Subcutaneous abdominal adipose tissue (tissue), 5 donors: ENCODE data around the gene TMPRSS4.

Source experiments
- H3K27ac ChIP-seq: one replicate; pipeline ENCODE4 v1.7.0; 2013; ENCODE audit warnings: low read depth, mild to moderate bottlenecking, inconsistent platforms, low read length, moderate library complexity
- H3K27me3 ChIP-seq, 5 donors: one replicate each; pipeline ENCODE4 v1.7.0; 2013; ENCODE audit warnings: low read length in 5 of 5, inconsistent platforms in 1 of 5; ENCODE audit not compliant: control insufficient read depth in 5 of 5, insufficient read depth in 4 of 5
- H3K36me3 ChIP-seq, 5 donors: one replicate each; pipeline ENCODE4 v1.7.0; 2013; ENCODE audit warnings: low read length in 5 of 5; ENCODE audit not compliant: control insufficient read depth in 5 of 5, insufficient read depth in 5 of 5
- H3K4me1 ChIP-seq, 5 donors: one replicate each; pipeline ENCODE4 v1.7.0; 2013; ENCODE audit warnings: low read length in 5 of 5, mild to moderate bottlenecking in 3 of 5, moderate library complexity in 1 of 5; ENCODE audit not compliant: control insufficient read depth in 5 of 5, insufficient read depth in 5 of 5
- H3K4me3 ChIP-seq, 5 donors: one replicate each; pipeline ENCODE4 v1.7.0; 2013; ENCODE audit warnings: low read length in 5 of 5, low read depth in 1 of 5
- H3K9ac ChIP-seq, 5 donors: one replicate each; pipeline ENCODE4 v1.7.0; 2013; ENCODE audit warnings: low read length in 5 of 5, mild to moderate bottlenecking in 4 of 5, moderate library complexity in 3 of 5
- H3K9me3 ChIP-seq, 5 donors: one replicate each; pipeline ENCODE4 v1.7.0; 2013; ENCODE audit warnings: low read length in 5 of 5; ENCODE audit not compliant: control insufficient read depth in 5 of 5
- donor health status: healthy.
- donor health status: healthy.
- donor health status: healthy.
- donor health status: healthy.
- donor health status: healthy.

TMPRSS4 gene

DNA sequence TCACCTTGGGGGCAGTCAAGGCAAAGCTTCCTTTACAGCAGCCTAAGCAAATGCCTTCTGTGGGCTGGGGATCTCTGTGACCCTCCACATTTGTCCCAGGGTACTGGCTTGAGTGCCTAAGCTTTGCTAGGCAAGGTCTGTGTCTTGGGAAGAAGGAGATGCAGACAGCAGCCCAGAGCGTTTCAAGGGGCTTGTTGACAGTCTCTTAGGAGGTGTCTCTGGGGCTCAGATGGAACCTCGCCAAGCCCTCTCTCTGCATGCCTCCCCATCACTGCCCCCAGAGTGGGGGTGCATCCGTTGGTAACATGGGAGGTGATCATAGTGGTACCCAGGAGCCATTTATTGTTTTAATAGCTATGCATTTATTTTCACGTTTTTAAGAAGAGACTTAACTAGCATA, 29.1 kb upstream of the TMPRSS4 start:
- Histone ChIP-seq H3K4me3 (no peak overlapping the region), H3K9me3 (no peaks in the 10 kb centered on the region), H3K9ac (no peak overlapping the region), H3K36me3 (no peaks in the 10 kb centered on the region), H3K4me1 (peaks cover 0 to 7% (median 4%) of the 10 kb centered on the region in 5 donors), H3K27me3 (peaks cover 0 to 6% (median 0%) of the 10 kb centered on the region in 5 donors), H3K27ac (no peak overlapping the region)

DNA sequence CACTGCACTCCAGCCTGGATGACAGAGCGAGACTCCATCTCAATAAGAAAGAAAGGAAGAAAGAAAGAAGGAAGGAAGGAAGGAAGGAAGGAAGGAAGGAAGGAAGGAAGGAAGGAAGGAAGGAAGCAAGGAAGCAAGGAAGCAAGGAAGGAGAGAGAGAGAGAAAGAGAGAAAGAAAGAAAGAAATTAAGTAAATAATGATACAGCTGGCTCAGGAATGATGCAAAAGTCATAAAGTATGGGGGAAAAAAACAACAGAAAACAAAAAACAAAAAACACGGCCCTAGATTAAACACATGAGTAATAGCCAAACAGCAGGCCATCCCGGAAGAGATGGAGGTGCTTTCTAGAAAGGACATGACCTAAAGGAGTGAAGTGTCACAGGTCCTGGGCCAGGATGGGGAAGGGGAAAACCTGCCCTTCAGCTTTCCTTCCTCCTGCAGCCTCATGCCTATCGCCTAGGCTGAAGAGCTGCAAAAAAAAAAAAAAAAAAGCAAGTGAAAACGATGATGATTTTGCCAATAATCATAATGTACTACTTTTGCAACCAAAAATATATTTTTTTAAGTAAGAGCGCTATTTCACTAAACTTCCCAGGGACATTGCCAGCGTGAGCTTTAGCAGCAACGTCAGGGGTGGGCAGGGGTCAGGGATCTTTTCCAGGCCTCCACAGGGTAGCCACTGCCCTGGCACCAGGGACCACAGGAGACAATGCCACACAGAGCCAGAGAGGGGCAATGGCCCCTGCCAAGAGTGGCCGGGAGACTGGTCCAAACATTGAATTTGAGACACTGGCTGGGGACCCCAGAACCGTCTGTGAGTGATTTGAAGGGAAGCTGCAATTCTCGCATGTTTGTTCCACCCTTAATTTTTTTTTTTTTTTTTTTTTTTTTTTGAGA, 28.2 kb upstream of the TMPRSS4 start:
- Histone ChIP-seq H3K9me3 (no peaks in the 10 kb centered on the region), H3K4me1 (peaks cover 0 to 10% (median 5%) of the 10 kb centered on the region in 5 donors), H3K27me3 (peaks cover 0 to 6% (median 0%) of the 10 kb centered on the region in 5 donors), H3K4me3 (no peak overlapping the region), H3K9ac (no peak overlapping the region), H3K27ac (no peak overlapping the region), H3K36me3 (no peaks in the 10 kb centered on the region)

DNA sequence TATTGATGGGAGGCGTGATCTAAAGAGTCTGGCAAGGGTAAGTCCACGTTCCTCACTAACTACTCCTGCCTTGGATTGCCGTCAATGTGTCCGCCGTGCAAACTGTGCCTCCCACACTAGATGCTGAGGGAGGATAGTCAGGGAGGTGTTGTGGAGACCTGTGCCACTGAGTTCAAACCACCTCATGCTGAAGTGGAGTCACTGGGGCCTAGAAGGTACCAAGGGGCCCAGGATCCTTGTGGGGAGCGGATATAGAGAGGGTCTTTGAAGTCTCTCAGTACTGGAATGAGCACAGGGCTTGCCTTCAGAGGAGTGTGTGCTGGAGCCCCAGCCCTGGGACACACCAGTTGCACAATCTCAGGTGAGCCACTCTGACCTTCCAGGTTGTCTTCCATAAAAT, 27.1 kb upstream of the TMPRSS4 start:
- H3K36me3 ChIP-seq: no peaks in the 10 kb centered on the region

DNA sequence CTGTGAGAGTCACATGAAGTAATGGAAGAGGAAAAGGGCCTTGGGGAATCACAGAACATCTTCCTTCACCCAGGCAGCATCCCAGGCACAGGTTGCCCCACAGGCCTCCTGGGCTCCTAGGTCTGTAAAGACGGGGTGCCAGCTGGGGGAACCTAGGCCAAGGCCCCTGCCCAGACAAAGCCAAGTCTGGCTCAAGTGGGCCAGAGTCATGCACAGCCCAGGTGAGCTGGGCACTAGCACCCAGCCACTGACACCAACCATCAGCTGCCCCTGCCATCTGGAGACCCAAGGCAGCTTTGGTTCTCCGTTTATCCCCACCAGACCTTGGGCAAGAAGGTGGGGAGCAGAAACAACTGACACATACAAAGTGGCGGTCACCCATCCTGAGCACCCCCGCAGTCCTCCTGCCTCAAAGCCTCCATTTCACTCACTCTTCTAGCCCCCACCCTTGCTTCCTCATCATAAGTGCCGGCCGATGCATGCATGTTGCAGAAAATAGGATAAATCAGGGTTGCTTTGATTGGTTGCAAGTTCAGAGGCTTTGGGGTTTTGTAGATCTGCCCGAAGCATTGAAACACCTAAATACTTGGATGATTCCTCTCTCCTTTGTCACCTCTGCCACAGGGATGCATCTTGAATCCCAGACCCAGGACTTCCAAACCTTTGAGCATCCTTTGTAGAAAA, 26.5 kb upstream of the TMPRSS4 start:
- no peak overlapping the region for H3K27ac ChIP-seq
- H3K9me3 ChIP-seq: no peaks in the 10 kb centered on the region
- H3K4me1 ChIP-seq: peaks cover 0 to 10% (median 5%) of the 10 kb centered on the region in 5 donors
- peaks cover 0 to 6% (median 0%) of the 10 kb centered on the region in 5 donors for H3K27me3 ChIP-seq
- no peak overlapping the region for H3K4me3 ChIP-seq
- no peak overlapping the region for H3K9ac ChIP-seq
- H3K36me3 ChIP-seq: no peaks in the 10 kb centered on the region

More for the DNA sequence above, 27.1 kb upstream of the TMPRSS4 start:
- Histone ChIP-seq H3K4me3 (no peak overlapping the region), H3K9me3 (no peaks in the 10 kb centered on the region), H3K27me3 (peaks cover 0 to 6% (median 0%) of the 10 kb centered on the region in 5 donors), H3K4me1 (peaks cover 0 to 10% (median 5%) of the 10 kb centered on the region in 5 donors), H3K9ac (no peak overlapping the region), H3K27ac (no peak overlapping the region)

DNA sequence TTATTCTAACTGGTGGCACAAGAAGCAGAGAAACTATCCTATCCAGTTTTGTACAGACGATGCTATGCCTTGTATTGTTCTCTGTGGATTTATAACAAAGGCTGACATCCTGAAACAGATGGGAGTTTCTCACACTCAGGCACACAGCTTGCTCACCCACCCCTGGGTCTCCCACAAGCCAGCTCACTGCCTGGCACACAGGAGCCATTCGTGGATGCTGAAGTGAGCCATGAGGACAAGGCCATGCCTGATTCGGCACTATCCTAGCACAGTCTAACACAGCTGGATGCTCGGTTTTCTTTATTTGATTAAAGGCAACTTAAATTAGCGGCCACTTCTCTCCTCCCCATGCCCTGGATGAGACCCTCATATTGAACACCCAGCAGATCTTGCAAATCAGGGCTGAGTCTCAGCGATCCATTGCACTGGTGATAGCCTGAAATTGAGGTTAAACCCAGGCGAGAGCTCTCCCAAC, 25.7 kb upstream of the TMPRSS4 start:
- Histone ChIP-seq H3K27ac (no peak overlapping the region), H3K4me3 (no peak overlapping the region), H3K27me3 (peaks cover 0 to 6% (median 0%) of the 10 kb centered on the region in 5 donors), H3K9me3 (no peaks in the 10 kb centered on the region), H3K9ac (no peak overlapping the region), H3K36me3 (no peaks in the 10 kb centered on the region), H3K4me1 (peaks cover 0 to 10% (median 0%) of the 10 kb centered on the region in 5 donors)

DNA sequence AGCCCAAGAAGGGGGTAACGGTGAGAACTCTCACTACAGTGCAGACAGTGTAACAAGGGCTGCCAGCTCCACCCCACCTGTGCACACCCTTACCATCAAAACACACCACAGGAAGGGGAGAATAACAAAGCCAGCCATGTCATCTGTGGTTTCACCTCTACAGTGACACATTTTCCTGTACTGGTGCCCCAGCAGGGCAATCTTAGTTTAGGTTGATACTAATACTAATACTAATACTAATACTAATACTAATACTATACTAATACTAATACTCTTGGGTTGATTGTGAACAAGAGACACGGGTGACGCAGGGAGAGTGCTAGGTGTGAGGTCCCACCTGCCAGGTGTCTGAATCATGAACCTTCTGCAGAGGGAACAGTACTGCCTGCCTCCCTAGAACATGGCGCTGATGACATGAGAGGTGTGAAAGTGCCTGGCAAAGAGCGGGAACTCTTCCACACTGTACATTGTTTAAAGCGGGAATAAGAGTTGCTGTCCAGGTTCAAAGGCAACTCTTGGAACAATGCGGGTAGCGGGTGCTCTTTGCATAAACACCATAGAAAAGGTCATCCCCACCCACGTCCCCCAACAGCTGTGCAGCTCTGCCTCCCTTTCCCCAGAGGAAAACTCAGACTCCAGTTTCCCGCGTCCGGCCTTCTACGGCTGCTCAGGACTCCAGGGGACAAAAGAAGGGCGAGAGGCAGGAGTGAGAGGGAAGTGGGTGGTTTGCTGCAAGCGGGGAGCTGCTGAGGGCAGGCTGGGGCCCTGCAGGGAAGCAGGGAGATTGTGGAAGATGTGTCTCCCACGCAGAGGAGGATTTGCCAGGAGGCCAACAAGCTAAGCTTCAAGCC, 25.0 kb upstream of the TMPRSS4 start:
- Histone ChIP-seq H3K4me1 (peaks cover 0 to 10% (median 0%) of the 10 kb centered on the region in 5 donors), H3K27me3 (peaks cover 0 to 6% (median 0%) of the 10 kb centered on the region in 5 donors), H3K9ac (no peak overlapping the region), H3K4me3 (no peak overlapping the region), H3K27ac (no peak overlapping the region), H3K36me3 (no peaks in the 10 kb centered on the region), H3K9me3 (no peaks in the 10 kb centered on the region)

DNA sequence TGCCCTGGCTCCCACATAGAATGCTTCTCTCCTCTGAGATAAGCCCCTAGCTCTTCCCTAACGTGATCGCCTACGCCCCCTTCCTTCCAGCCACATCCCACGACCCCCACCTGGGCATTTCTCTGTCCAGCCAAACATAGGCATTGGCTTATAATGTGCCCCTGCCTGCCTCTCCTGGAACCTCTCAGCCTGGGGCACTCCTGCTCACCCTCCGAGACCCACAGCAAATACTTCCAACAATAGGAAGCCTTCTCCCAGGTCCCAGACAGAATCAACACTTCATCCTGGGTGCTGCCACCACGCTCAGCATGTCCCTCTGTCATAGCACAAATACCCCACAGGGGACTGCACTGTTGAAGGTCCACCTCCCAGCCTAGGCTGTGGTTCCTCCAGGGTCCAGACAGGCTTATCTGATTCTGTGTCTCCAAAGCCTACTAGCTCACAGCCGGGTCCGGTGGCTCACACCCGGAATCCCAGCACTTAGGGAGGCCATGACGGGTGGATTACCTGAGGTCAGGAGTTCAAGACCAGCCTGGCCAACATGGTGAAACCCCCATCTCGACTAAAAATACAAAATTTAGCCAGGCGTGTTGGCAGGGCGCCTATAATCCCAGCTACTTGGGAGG, 24.2 kb upstream of the TMPRSS4 start:
- Histone ChIP-seq H3K9ac (no peak overlapping the region), H3K27me3 (peaks cover 0 to 2% (median 0%) of the 10 kb centered on the region in 5 donors), H3K4me1 (peaks cover 0 to 10% (median 0%) of the 10 kb centered on the region in 5 donors), H3K9me3 (no peaks in the 10 kb centered on the region), H3K4me3 (no peak overlapping the region), H3K27ac (no peak overlapping the region), H3K36me3 (no peaks in the 10 kb centered on the region)

DNA sequence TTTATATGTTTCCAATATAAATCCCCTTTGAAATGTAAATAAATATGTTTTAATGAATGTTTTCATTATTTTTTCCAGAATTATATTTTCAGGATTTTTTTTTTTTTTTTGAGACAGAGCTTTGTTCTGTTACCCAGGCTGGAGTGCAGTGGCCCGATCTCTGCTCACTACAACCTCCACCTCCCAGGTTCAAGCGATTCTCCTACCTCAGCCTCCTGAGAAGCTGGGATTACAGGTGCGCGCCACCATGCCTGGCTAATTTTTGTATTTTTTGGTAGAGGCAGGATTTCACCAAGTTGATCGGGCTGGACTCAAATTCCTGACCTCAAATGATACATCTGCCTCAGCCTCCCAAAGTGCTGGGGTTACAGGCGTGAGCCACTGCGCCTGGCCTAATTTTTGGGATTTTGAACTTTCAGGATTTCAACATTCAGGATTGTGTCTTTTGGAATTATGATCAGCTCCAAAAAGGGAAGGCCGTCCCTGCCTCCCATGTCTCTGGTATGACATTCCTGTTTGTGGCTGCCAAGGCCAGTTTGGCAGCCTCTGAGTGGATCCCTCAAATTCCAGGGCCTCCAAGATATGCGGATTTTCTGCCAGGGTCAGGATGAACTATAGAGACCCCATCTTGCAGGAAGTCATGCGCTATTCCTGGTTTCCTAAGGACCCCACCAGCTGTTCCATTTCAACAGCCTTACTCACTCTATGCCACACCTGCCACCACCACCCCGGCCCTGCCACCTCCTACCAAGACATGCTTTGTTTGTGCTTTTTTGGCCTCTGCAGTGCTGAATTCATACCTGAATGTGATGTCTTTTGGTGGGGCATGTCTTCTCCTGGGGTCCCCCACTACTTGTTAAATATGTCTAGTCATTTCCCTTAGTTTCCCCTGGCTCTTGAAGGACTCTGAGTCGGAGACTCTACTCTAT, 21.9 kb upstream of the TMPRSS4 start:
- H3K9ac ChIP-seq: no peak overlapping the region
- no peak overlapping the region for H3K27ac ChIP-seq
- H3K9me3 ChIP-seq: no peaks in the 10 kb centered on the region
- no peaks in the 10 kb centered on the region for H3K27me3 ChIP-seq
- H3K4me3 ChIP-seq: no peak overlapping the region
- no peaks in the 10 kb centered on the region for H3K36me3 ChIP-seq
- peaks cover 0 to 18% (median 0%) of the 10 kb centered on the region in 5 donors for H3K4me1 ChIP-seq
